H1 (cell line): ENCODE data around the gene CKM. TPM values are rescaled to one million over a fixed set of nuclear protein-coding genes. Genes with fewer than 3 reads are reported as not detected.

Experiments used
- CTCF ChIA-PET: fragments of 300-600 bp; sonication (Branson Sonifier 250); formaldehyde crosslinking; loops from one replicate; lab custom pipeline; 2021; ENCODE audit not compliant: partially characterized antibody; lab: Charles Lee
- POLR2A ChIA-PET: fragments of 300-600 bp; sonication (Branson Sonifier 250); formaldehyde crosslinking; loops from one replicate; lab custom pipeline; 2021; ENCODE audit warnings: inconsistent platforms; ENCODE audit not compliant: partially characterized antibody; lab: Charles Lee
- DNase-seq, 2 experiments: peaks; one replicate each; pipeline versions ENCODE4 v3.0.0 to v3.0.0-alpha.2; 2010 to 2022; ENCODE audit warnings: low spot score in 2 of 2, low read depth in 1 of 2, mixed read lengths in 1 of 2
- FAIRE-seq: peaks from 2 replicates; lab custom pipeline; 2011; peaks lifted over from hg19 to GRCh38; lab: Jason Lieb, UNC
- H2AFZ ChIP-seq: 2 replicates; pipeline ENCODE4 v1.8.1; 2012; ENCODE audit warnings: low read length, inconsistent platforms
- H2AK5ac ChIP-seq: 2 replicates; pipeline ENCODE4 v1.6.1; 2013; ENCODE audit warnings: low read depth, low read length
- H2BK120ac ChIP-seq: replicated peaks from 2 replicates; pipeline ENCODE3; 2013; ENCODE audit warnings: low read depth, low read length, inconsistent platforms
- H2BK12ac ChIP-seq: 2 replicates; pipeline ENCODE4 v1.6.1; 2013; ENCODE audit warnings: low read depth, low read length
- H2BK15ac ChIP-seq: 2 replicates; pipeline ENCODE4 v1.6.1; 2013; ENCODE audit warnings: low read length
- H2BK20ac ChIP-seq: 2 replicates; pipeline ENCODE4 v1.6.1; 2013; ENCODE audit warnings: low read length
- H2BK5ac ChIP-seq: 2 replicates; pipeline ENCODE4 v1.6.1; 2013; ENCODE audit warnings: low read depth, low read length
- H3K14ac ChIP-seq: 2 replicates; pipeline ENCODE4 v1.6.1; 2013; ENCODE audit warnings: inconsistent platforms; ENCODE audit not compliant: insufficient read length
- H3K18ac ChIP-seq: 2 replicates; pipeline ENCODE4 v1.6.1; 2013; ENCODE audit warnings: low read length; ENCODE audit errors: extremely low read depth
- H3K23ac ChIP-seq: 2 replicates; pipeline ENCODE4 v1.6.1; 2013; ENCODE audit warnings: inconsistent platforms; ENCODE audit not compliant: insufficient read length
- H3K23me2 ChIP-seq: 2 replicates; pipeline ENCODE4 v1.6.1; 2013; ENCODE audit warnings: low read depth, low read length
- H3K27ac ChIP-seq: 2 replicates; pipeline ENCODE4 v1.6.1; 2011; ENCODE audit warnings: low read depth, low read length, inconsistent platforms
- H3K27me3 ChIP-seq, 4 experiments: replicated peaks in 1 of 4; 1 replicate in 1 of 4; 2 replicates in 3 of 4; pipeline versions ENCODE4 v1.6.1 to v1.8.1; 2011 to 2013; ENCODE audit warnings: low read length in 3 of 4, mild to moderate bottlenecking in 3 of 4, inconsistent platforms in 2 of 4, mixed read lengths in 2 of 4, moderate library complexity in 1 of 4; ENCODE audit not compliant: control insufficient read depth in 3 of 4, insufficient read depth in 3 of 4; ENCODE audit errors: extremely low read depth in 1 of 4
- H3K36me3 ChIP-seq, 4 experiments: 2 replicates each; pipeline versions ENCODE4 v1.6.1 to v1.8.1; 2011 to 2013; ENCODE audit warnings: mild to moderate bottlenecking in 4 of 4, low read length in 3 of 4, moderate library complexity in 2 of 4, control low read depth in 1 of 4, inconsistent platforms in 1 of 4; ENCODE audit not compliant: insufficient read depth in 4 of 4, control insufficient read depth in 2 of 4
- H3K4ac ChIP-seq: replicated peaks from 2 replicates; pipeline ENCODE3; 2013; ENCODE audit warnings: low read length, low read depth, mixed read lengths, inconsistent platforms; ENCODE audit not compliant: insufficient read length
- H3K4me1 ChIP-seq, 4 experiments: replicated peaks in 1 of 4; 1 replicate in 1 of 4; 2 replicates in 3 of 4; pipeline versions ENCODE4 v1.6.1 to v1.8.1; 2011 to 2013; ENCODE audit warnings: low read length in 3 of 4, inconsistent platforms in 2 of 4, mixed read lengths in 1 of 4; ENCODE audit not compliant: insufficient read depth in 4 of 4, control insufficient read depth in 3 of 4
- H3K4me2 ChIP-seq, 2 experiments: 2 replicates each; pipeline versions ENCODE4 v1.6.1 to v1.8.1; 2011 to 2013; ENCODE audit warnings: low read depth in 2 of 2, low read length in 2 of 2, control low read depth in 1 of 2, inconsistent platforms in 1 of 2, mild to moderate bottlenecking in 1 of 2; ENCODE audit not compliant: insufficient read depth in 1 of 2
- H3K4me3 ChIP-seq, 4 experiments: fragments of 200-600, 300-600 bp in 1 of 4; sonication (generic), shearing (Covaris generic), sonication (Bioruptor Twin) in 1 of 4; 2 replicates each; pipeline versions ENCODE4 v1.5.1 to v1.8.1; 2011 to 2016; ENCODE audit warnings: low read length in 4 of 4, low read depth in 3 of 4, control low read depth in 2 of 4, inconsistent platforms in 2 of 4, mild to moderate bottlenecking in 2 of 4, mixed read lengths in 1 of 4, moderate library complexity in 1 of 4; ENCODE audit not compliant: insufficient read depth in 2 of 4; ENCODE audit errors: extremely low read depth in 1 of 4
- H3K56ac ChIP-seq: replicated peaks from 2 replicates; pipeline ENCODE3; 2013; ENCODE audit warnings: low read depth, mild to moderate bottlenecking, mixed read lengths, low read length, inconsistent platforms; ENCODE audit not compliant: insufficient read length
- H3K79me1 ChIP-seq: 2 replicates; pipeline ENCODE4 v1.6.1; 2013; ENCODE audit warnings: low read depth, low read length, control low read depth
- H3K79me2 ChIP-seq, 2 experiments: 2 replicates each; pipeline versions ENCODE4 v1.6.1 to v1.8.1; 2012 to 2013; ENCODE audit warnings: low read length in 2 of 2, mild to moderate bottlenecking in 2 of 2, inconsistent platforms in 1 of 2; ENCODE audit not compliant: insufficient read depth in 2 of 2, control insufficient read depth in 1 of 2
- H3K9ac ChIP-seq, 4 experiments: replicated peaks in 1 of 4; 1 replicate in 1 of 4; 2 replicates in 3 of 4; pipeline versions ENCODE4 v1.6.1 to v1.8.1; 2011 to 2013; ENCODE audit warnings: low read depth in 3 of 4, low read length in 3 of 4, control low read depth in 2 of 4, mild to moderate bottlenecking in 2 of 4, moderate library complexity in 2 of 4, inconsistent platforms in 1 of 4; ENCODE audit errors: extremely low read depth in 1 of 4
- H3K9me3 ChIP-seq, 2 experiments: 2 replicates each; pipeline versions ENCODE4 v1.6.1 to v1.8.1; 2012 to 2013; ENCODE audit warnings: mild to moderate bottlenecking in 2 of 2, moderate library complexity in 2 of 2, control low read depth in 1 of 2, inconsistent platforms in 1 of 2, low read depth in 1 of 2, low read length in 1 of 2, mixed read lengths in 1 of 2; ENCODE audit not compliant: insufficient read depth in 2 of 2
- H4K20me1 ChIP-seq, 2 experiments: replicated peaks in 1 of 2; 2 replicates each; pipeline versions ENCODE3 to v1.8.1; 2011 to 2013; ENCODE audit warnings: inconsistent platforms in 2 of 2, low read length in 2 of 2, mild to moderate bottlenecking in 1 of 2; ENCODE audit not compliant: insufficient read depth in 2 of 2, control insufficient read depth in 1 of 2
- H4K5ac ChIP-seq: 2 replicates; pipeline ENCODE4 v1.6.1; 2013; ENCODE audit warnings: low read length, low read depth, mixed read lengths, inconsistent platforms; ENCODE audit not compliant: insufficient read length
- H4K8ac ChIP-seq: 2 replicates; pipeline ENCODE4 v1.8.0; 2013; ENCODE audit warnings: mild to moderate bottlenecking, moderate library complexity, low read length, inconsistent platforms; ENCODE audit not compliant: insufficient read depth; ENCODE audit errors: extremely low read depth
- H4K91ac ChIP-seq: replicated peaks from 2 replicates; pipeline ENCODE3; 2013; ENCODE audit warnings: low read length, mixed read lengths, inconsistent platforms; ENCODE audit not compliant: insufficient read length
- BACH1 ChIP-seq: IDR thresholded peaks from 2 replicates; pipeline ENCODE4 v1.6.1; 2012; ENCODE audit warnings: low read length, improper control_type of control experiment
- WGBS, 2 experiments: shearing (Covaris generic) in 1 of 2; methylation state at CpG; one replicate each; pipeline versions ENCODE4 v1.1.6 to v1.1.7; 2013 to 2015; ENCODE audit warnings: low lambda C conversion rate in 2 of 2, mixed read lengths in 2 of 2, inconsistent platforms in 1 of 2, low coverage in 1 of 2, missing lambda C conversion rate in 1 of 2; ENCODE audit not compliant: insufficient replicate concordance in 2 of 2, insufficient coverage in 1 of 2, insufficient read length in 1 of 2; ENCODE audit errors: extremely low coverage in 1 of 2, missing lambda C conversion rate in 1 of 2; 5-methylcytosine and 5-hydroxymethylcytosine counted together
- polyA plus RNA-seq, 7 experiments: library from polyadenylated mRNA; depleted of rRNA in 3 of 7; stranded (reverse) in 5 of 7; unstranded in 2 of 7; fragments of >200 nt in 5 of 7; fragments of 200-250 nt in 2 of 7; gene quantifications; 1 replicate in 5 of 7; 2 replicates in 1 of 7; 4 replicates in 1 of 7; pipeline versions ENCODE4 v1.2.1 to v1.2.3, GENCODE V29; 2011 to 2013; ENCODE audit warnings: missing spikeins in 2 of 7, mixed read lengths in 2 of 7
- total RNA-seq: library from RNA; stranded (reverse); fragmentation: NEBNext Ultra II Directional; extraction: Animal tissue kit (Norgen Biotek cat#: 25700); gene quantifications from 2 replicates; pipeline ENCODE4 v1.2.1, GENCODE V29; 2021

CKM gene
- total and polyA plus RNA-seq, 2 of the 8 experiments (the other 6 are each of a cell fraction or from before 2014, with no cell fraction given) = 0.08 TPM; not detected in 1

- FAIRE-seq = no peak
- peaks cover 0 to 3% (median 0%) of the 10 kb centered on the region in 4 experiments; a peak in 1 of 7 replicates for H3K4me1 ChIP-seq
- no peaks in the 10 kb centered on the region for H3K27me3 ChIP-seq
- 89% methylated on average over 11 of the region's 12 CpGs; no CpG with 5 or more reads in 1 of the 2 experiments for WGBS, 2 experiments
- no peak overlapping the region for H3K14ac ChIP-seq
- H2AFZ ChIP-seq = no peak overlapping the region
- no peak overlapping the region for H2BK15ac ChIP-seq
- ChIA-PET CTCF (interaction anchor here (0.6 kb wide), 1 partner anchor 1987 kb away, joined by 3 read pairs; no protein-coding TSS in a partner anchor), POLR2A (interaction anchor here (1.2 to 2.4 kb wide), 2 partner anchors 9 to 11 kb away, joined by 5 to 14 read pairs; no protein-coding TSS in a partner anchor)
- H3K27ac ChIP-seq = no peak overlapping the region
- H3K23ac ChIP-seq = no peak overlapping the region
- no peak for DNase-seq
- no peak overlapping the region for H3K18ac ChIP-seq
- no peak overlapping the region for H3K9ac ChIP-seq
- H4K20me1 ChIP-seq = peaks cover 5 to 23% of the 10 kb centered on the region in 2 experiments
- no peak overlapping the region for H4K91ac ChIP-seq
- no peak overlapping the region for H3K4me2 ChIP-seq
- H2AK5ac ChIP-seq = no peak overlapping the region
- H2BK12ac ChIP-seq = no peak overlapping the region
- no peak overlapping the region for H4K8ac ChIP-seq
- H3K9me3 ChIP-seq = no peaks in the 10 kb centered on the region
- no peak overlapping the region for H3K4ac ChIP-seq
- no peak overlapping the region for H2BK20ac ChIP-seq
- no peak overlapping the region; the same call in 1 of the 2 replicates for H2BK5ac ChIP-seq
- H2BK120ac ChIP-seq = no peak overlapping the region
- no peak overlapping the region for H4K5ac ChIP-seq
- H3K36me3 ChIP-seq = peaks cover 14 to 65% (median 33%) of the 10 kb centered on the region in 4 experiments
- H3K79me1 ChIP-seq = peaks cover 6% of the 10 kb centered on the region
- no peak overlapping the region for H3K56ac ChIP-seq
- H3K23me2 ChIP-seq = no peaks in the 10 kb centered on the region
- no peak overlapping the region for H3K4me3 ChIP-seq
- peaks cover 0 to 10% of the 10 kb centered on the region in 2 experiments; a peak in 1 of 4 replicates for H3K79me2 ChIP-seq
- no peak for TF ChIP-seq BACH1
Measured at GRCh38 chr19:45364696-45365095, 42.0 kb upstream of the CKM start.
